Cardiac muscle cell (in vitro differentiated cells and primary cell): ENCODE measurements around the gene SLC9A3. TPM values are rescaled to one million over a fixed set of nuclear protein-coding genes. Genes with fewer than 3 reads are reported as not detected.
A peak's percentile ranks its signal among the peaks of the same experiment; 100 is the strongest.

ENCODE experiments used
- DNase-seq, 2 donors: peaks; one replicate each; pipeline versions ENCODE4 v3.0.0 to v3.0.0-alpha.2; 2010 to 2017; ENCODE audit warnings: low read depth in 1 of 2, low spot score in 1 of 2
- H3K27ac ChIP-seq: fragments of 200-600 bp; sonication (generic); 2 replicates; pipeline ENCODE4 v1.5.1; 2016
- H3K27me3 ChIP-seq: fragments of 200-600 bp; sonication (generic); 2 replicates; pipeline ENCODE4 v1.6.0; 2016; ENCODE audit warnings: control low read depth
- H3K36me3 ChIP-seq: fragments of 200-600 bp; sonication (generic); 2 replicates; pipeline ENCODE4 v1.5.1; 2016; ENCODE audit warnings: control low read depth
- H3K4me1 ChIP-seq: fragments of 200-600 bp; sonication (generic); 2 replicates; pipeline ENCODE4 v1.8.1; 2017; ENCODE audit warnings: low read depth, mild to moderate bottlenecking, mixed run types
- H3K4me3 ChIP-seq: fragments of 200-600 bp; sonication (generic); 2 replicates; pipeline ENCODE4 v1.5.1; 2016; ENCODE audit warnings: mild to moderate bottlenecking
- H3K9me3 ChIP-seq: fragments of 200-600 bp; sonication (generic); 2 replicates; pipeline ENCODE4 v1.5.1; 2017; ENCODE audit warnings: low read depth, mild to moderate bottlenecking, control low read depth
- polyA plus RNA-seq: library from polyadenylated mRNA; unstranded; fragments of >200 nt; fragmentation: Nextera tagmentation; extraction: Ambion mirVana; gene quantifications from 2 replicates; pipeline ENCODE4 v1.2.1, GENCODE V29; 2016
- total RNA-seq: library from RNA; depleted of rRNA; stranded (reverse); fragments of >200 nt; gene quantifications from 2 replicates; pipeline ENCODE4 v1.2.3, GENCODE V29; 2016
- TF ChIP-seq, protein P1 (sequence below): IDR thresholded peaks from 2 replicates; pipeline ENCODE4 v1.5.1; 2012; ENCODE audit warnings: low read depth, mild to moderate bottlenecking, low read length

SLC9A3 gene
- total and polyA plus RNA-seq, 2 experiments from 2014 or later = 4.8 to 15.3 TPM

DNA sequence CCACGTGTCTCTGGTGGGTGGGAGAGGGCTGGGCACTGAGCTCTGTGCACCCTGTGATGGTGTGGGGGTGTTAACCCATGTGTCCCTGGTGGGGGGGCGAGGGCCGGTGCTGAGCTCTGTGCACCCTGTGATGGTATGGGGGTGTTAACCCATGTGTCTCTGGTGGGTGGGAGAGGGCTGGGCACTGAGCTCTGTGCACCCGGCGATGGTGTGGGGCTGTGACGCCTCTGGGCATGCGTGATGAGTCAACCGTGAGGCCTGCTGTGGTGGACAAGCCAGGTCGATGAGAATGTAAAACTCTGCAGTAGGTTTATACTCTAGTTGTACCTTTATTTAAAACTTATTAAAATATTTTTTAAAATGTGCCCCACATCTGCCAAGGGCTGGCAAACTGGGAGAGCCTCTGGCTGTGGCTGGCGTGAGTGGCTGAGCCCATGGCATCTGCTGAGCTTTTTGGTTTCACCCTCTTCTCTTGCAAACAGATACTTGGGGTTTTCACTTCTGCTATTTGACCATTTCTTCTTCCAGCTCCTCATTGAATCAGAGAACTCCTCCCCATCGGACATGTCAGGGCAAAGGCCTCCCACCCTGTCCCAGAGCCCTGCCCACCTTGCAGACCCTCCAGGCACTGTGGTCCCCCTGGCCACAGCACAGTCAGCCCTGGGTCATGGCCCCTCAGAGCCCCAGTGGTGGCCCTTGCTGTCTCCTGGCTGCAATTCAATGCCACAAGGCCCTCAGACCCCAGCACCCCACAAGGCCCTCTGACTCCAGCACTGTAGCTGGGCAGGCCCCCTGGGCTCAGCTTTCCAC lies 99.7 kb downstream of the SLC9A3 start:
- no peak overlapping the region for H3K27ac ChIP-seq
- TF ChIP-seq, protein P1, sequence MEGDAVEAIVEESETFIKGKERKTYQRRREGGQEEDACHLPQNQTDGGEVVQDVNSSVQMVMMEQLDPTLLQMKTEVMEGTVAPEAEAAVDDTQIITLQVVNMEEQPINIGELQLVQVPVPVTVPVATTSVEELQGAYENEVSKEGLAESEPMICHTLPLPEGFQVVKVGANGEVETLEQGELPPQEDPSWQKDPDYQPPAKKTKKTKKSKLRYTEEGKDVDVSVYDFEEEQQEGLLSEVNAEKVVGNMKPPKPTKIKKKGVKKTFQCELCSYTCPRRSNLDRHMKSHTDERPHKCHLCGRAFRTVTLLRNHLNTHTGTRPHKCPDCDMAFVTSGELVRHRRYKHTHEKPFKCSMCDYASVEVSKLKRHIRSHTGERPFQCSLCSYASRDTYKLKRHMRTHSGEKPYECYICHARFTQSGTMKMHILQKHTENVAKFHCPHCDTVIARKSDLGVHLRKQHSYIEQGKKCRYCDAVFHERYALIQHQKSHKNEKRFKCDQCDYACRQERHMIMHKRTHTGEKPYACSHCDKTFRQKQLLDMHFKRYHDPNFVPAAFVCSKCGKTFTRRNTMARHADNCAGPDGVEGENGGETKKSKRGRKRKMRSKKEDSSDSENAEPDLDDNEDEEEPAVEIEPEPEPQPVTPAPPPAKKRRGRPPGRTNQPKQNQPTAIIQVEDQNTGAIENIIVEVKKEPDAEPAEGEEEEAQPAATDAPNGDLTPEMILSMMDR = no peak
- H3K27me3 ChIP-seq = no peaks in the 10 kb centered on the region
- H3K36me3 ChIP-seq = no peaks in the 10 kb centered on the region
- H3K4me1 ChIP-seq = no peaks in the 10 kb centered on the region
- H3K4me3 ChIP-seq = no peak overlapping the region
- H3K9me3 ChIP-seq = no peaks in the 10 kb centered on the region
- no peak for DNase-seq

DNA sequence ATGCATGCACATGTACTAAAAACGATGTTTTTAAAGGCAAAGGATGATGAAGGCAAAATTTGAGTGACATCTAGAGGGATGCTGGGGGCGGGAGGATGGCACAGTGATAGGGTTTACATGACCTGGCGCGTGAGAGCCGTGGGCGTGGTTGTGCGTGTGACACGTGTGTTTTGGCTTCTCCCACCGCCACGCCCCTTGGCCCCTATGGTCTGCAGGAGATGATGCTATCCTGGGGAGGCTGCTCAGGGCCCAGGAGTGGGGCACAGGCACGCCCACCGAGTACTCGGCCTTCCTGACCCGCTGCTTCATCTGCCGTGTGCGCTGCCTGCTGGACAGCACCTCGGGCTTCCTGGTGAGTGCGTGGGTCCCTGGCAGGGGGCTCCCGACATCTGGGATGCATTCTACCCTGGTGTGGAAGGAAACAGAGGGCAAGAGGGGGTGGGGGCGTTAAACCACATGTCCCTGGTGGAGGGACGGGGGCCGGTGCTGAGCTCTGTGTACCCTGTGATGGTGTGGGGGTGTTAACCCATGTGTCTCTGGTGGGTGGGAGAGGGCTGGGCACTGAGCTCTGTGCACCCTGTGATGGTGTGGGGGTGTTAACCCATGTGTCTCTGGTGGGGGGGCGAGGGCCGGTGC lies 100.5 kb downstream of the SLC9A3 start:
- TF ChIP-seq, protein P1 = no peak
- Histone ChIP-seq H3K4me1 (no peaks in the 10 kb centered on the region), H3K9me3 (no peaks in the 10 kb centered on the region), H3K36me3 (no peaks in the 10 kb centered on the region), H3K4me3 (no peak overlapping the region), H3K27ac (no peak overlapping the region), H3K27me3 (no peaks in the 10 kb centered on the region)
- no peak for DNase-seq

DNA sequence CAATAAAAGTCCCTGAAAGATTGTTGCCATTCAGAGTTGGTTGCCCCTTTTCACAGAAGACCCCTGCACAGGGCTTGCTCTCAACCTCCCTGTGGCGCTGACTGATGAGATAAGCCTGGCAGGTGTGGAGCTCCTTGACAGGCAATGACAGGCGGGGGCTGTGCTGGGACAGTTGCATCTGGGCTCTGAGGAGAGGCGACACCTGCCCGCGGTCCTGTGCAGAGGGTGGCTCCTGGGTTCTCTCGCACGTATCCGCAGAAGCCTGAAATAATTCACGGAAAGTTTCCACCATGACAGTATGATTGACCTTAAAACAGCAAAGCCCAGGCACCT lies 101.0 kb downstream of the SLC9A3 start:
- no peak for DNase-seq
- Histone ChIP-seq H3K27ac (peak overlapping the region; percentile 57), H3K27me3 (no peaks in the 10 kb centered on the region), H3K4me3 (no peak overlapping the region), H3K4me1 (no peaks in the 10 kb centered on the region), H3K36me3 (no peaks in the 10 kb centered on the region), H3K9me3 (no peaks in the 10 kb centered on the region)
- TF ChIP-seq, protein P1 = no peak

DNA sequence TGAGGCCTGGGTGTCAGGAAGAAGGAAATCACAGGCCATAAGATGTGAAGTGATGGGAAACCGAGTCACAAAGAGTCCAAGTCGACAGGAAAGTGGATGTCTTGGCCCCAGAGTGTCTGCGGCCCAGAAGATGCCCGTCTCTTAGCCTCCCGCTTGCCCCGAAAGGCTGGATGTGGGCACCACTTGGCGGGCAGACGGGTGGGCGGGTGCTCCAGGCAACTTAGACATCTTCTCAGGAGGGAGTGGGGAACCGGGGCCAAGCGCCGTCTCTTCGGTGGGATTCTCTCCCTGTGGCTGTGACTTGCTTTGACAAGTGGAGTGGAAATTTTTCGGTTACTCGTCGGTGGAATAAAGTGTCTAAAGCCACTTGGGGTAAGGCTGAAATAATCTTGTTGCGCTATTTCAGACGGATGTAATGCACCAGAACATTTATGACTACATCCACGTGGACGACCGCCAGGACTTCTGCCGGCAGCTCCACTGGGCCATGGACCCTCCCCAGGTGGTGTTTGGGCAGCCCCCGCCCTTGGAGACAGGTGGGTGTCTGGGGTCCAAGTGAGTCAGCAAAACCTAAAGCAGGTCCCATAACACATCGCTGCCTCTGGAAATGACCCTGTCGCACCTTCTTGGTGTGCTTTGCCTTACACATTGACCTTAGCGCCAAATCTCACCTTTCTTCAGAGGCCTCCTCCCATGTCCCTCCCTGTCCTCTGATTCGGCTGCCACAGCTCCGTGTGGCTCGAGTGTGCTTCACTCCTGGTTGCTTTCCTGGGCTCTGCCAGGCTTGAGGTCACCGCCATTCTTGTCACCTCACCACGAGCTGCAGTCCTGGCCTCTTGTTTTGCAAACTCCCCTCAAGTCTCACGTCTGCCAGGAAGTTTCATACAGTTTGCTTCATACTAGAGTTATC lies 101.7 kb downstream of the SLC9A3 start:
- Histone ChIP-seq H3K9me3 (no peaks in the 10 kb centered on the region), H3K4me3 (no peak overlapping the region), H3K27ac (peak overlapping the region; percentile 57), H3K36me3 (no peaks in the 10 kb centered on the region), H3K4me1 (no peaks in the 10 kb centered on the region), H3K27me3 (no peaks in the 10 kb centered on the region)
- no peak for DNase-seq
- TF ChIP-seq, protein P1 = no peak

DNA sequence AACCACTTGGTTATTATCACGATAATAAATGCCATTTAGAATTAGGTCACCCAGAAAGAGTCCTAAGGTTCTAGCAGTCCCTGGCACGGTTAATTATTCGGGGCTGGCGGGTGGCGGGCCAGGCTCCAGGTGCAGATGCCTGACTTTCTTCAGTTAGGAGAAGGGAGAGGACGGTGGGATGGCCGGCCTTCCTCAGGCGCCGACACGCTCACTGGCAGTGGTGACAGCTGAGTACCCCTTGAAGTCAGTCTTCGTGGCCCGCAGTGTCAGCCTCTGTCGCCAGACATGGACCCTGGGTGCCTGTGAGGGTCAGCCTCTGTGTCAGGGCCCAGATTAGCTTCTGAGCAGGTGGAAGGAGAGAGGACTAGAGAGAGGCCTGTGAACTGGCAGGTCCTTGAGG lies 102.3 kb downstream of the SLC9A3 start:
- TF ChIP-seq, protein P1 = no peak
- Histone ChIP-seq H3K4me3 (no peak overlapping the region), H3K36me3 (no peaks in the 10 kb centered on the region), H3K4me1 (no peaks in the 10 kb centered on the region), H3K27ac (no peak overlapping the region), H3K27me3 (no peaks in the 10 kb centered on the region), H3K9me3 (no peaks in the 10 kb centered on the region)
- DNase-seq = no peak
